H1 (cell line): ENCODE data around the gene EIF3B. TPM values are rescaled to one million over a fixed set of nuclear protein-coding genes. Genes with fewer than 3 reads are reported as not detected.

Source experiments
- CTCF ChIA-PET: fragments of 300-600 bp; sonication (Branson Sonifier 250); formaldehyde crosslinking; loops from one replicate; lab custom pipeline; 2021; ENCODE audit not compliant: partially characterized antibody; lab: Charles Lee
- POLR2A ChIA-PET: fragments of 300-600 bp; sonication (Branson Sonifier 250); formaldehyde crosslinking; loops from one replicate; lab custom pipeline; 2021; ENCODE audit warnings: inconsistent platforms; ENCODE audit not compliant: partially characterized antibody; lab: Charles Lee
- DNase-seq, 2 experiments: peaks; one replicate each; pipeline versions ENCODE4 v3.0.0 to v3.0.0-alpha.2; 2010 to 2022; ENCODE audit warnings: low spot score in 2 of 2, low read depth in 1 of 2, mixed read lengths in 1 of 2
- FAIRE-seq: peaks from 2 replicates; lab custom pipeline; 2011; peaks lifted over from hg19 to GRCh38; lab: Jason Lieb, UNC
- H2AFZ ChIP-seq: 2 replicates; pipeline ENCODE4 v1.8.1; 2012; ENCODE audit warnings: low read length, inconsistent platforms
- H2AK5ac ChIP-seq: 2 replicates; pipeline ENCODE4 v1.6.1; 2013; ENCODE audit warnings: low read depth, low read length
- H2BK120ac ChIP-seq: replicated peaks from 2 replicates; pipeline ENCODE3; 2013; ENCODE audit warnings: low read depth, low read length, inconsistent platforms
- H2BK12ac ChIP-seq: 2 replicates; pipeline ENCODE4 v1.6.1; 2013; ENCODE audit warnings: low read depth, low read length
- H2BK15ac ChIP-seq: 2 replicates; pipeline ENCODE4 v1.6.1; 2013; ENCODE audit warnings: low read length
- H2BK20ac ChIP-seq: 2 replicates; pipeline ENCODE4 v1.6.1; 2013; ENCODE audit warnings: low read length
- H2BK5ac ChIP-seq: 2 replicates; pipeline ENCODE4 v1.6.1; 2013; ENCODE audit warnings: low read depth, low read length
- H3K14ac ChIP-seq: 2 replicates; pipeline ENCODE4 v1.6.1; 2013; ENCODE audit warnings: inconsistent platforms; ENCODE audit not compliant: insufficient read length
- H3K18ac ChIP-seq: 2 replicates; pipeline ENCODE4 v1.6.1; 2013; ENCODE audit warnings: low read length; ENCODE audit errors: extremely low read depth
- H3K23ac ChIP-seq: 2 replicates; pipeline ENCODE4 v1.6.1; 2013; ENCODE audit warnings: inconsistent platforms; ENCODE audit not compliant: insufficient read length
- H3K23me2 ChIP-seq: 2 replicates; pipeline ENCODE4 v1.6.1; 2013; ENCODE audit warnings: low read depth, low read length
- H3K27ac ChIP-seq: 2 replicates; pipeline ENCODE4 v1.6.1; 2011; ENCODE audit warnings: low read depth, low read length, inconsistent platforms
- H3K27me3 ChIP-seq, 4 experiments: replicated peaks in 1 of 4; 1 replicate in 1 of 4; 2 replicates in 3 of 4; pipeline versions ENCODE4 v1.6.1 to v1.8.1; 2011 to 2013; ENCODE audit warnings: low read length in 3 of 4, mild to moderate bottlenecking in 3 of 4, inconsistent platforms in 2 of 4, mixed read lengths in 2 of 4, moderate library complexity in 1 of 4; ENCODE audit not compliant: control insufficient read depth in 3 of 4, insufficient read depth in 3 of 4; ENCODE audit errors: extremely low read depth in 1 of 4
- H3K36me3 ChIP-seq, 4 experiments: 2 replicates each; pipeline versions ENCODE4 v1.6.1 to v1.8.1; 2011 to 2013; ENCODE audit warnings: mild to moderate bottlenecking in 4 of 4, low read length in 3 of 4, moderate library complexity in 2 of 4, control low read depth in 1 of 4, inconsistent platforms in 1 of 4; ENCODE audit not compliant: insufficient read depth in 4 of 4, control insufficient read depth in 2 of 4
- H3K4ac ChIP-seq: replicated peaks from 2 replicates; pipeline ENCODE3; 2013; ENCODE audit warnings: low read length, low read depth, mixed read lengths, inconsistent platforms; ENCODE audit not compliant: insufficient read length
- H3K4me1 ChIP-seq, 4 experiments: replicated peaks in 1 of 4; 1 replicate in 1 of 4; 2 replicates in 3 of 4; pipeline versions ENCODE4 v1.6.1 to v1.8.1; 2011 to 2013; ENCODE audit warnings: low read length in 3 of 4, inconsistent platforms in 2 of 4, mixed read lengths in 1 of 4; ENCODE audit not compliant: insufficient read depth in 4 of 4, control insufficient read depth in 3 of 4
- H3K4me2 ChIP-seq, 2 experiments: 2 replicates each; pipeline versions ENCODE4 v1.6.1 to v1.8.1; 2011 to 2013; ENCODE audit warnings: low read depth in 2 of 2, low read length in 2 of 2, control low read depth in 1 of 2, inconsistent platforms in 1 of 2, mild to moderate bottlenecking in 1 of 2; ENCODE audit not compliant: insufficient read depth in 1 of 2
- H3K4me3 ChIP-seq, 4 experiments: fragments of 200-600, 300-600 bp in 1 of 4; sonication (generic), shearing (Covaris generic), sonication (Bioruptor Twin) in 1 of 4; 2 replicates each; pipeline versions ENCODE4 v1.5.1 to v1.8.1; 2011 to 2016; ENCODE audit warnings: low read length in 4 of 4, low read depth in 3 of 4, control low read depth in 2 of 4, inconsistent platforms in 2 of 4, mild to moderate bottlenecking in 2 of 4, mixed read lengths in 1 of 4, moderate library complexity in 1 of 4; ENCODE audit not compliant: insufficient read depth in 2 of 4; ENCODE audit errors: extremely low read depth in 1 of 4
- H3K56ac ChIP-seq: replicated peaks from 2 replicates; pipeline ENCODE3; 2013; ENCODE audit warnings: low read depth, mild to moderate bottlenecking, mixed read lengths, low read length, inconsistent platforms; ENCODE audit not compliant: insufficient read length
- H3K79me1 ChIP-seq: 2 replicates; pipeline ENCODE4 v1.6.1; 2013; ENCODE audit warnings: low read depth, low read length, control low read depth
- H3K79me2 ChIP-seq, 2 experiments: 2 replicates each; pipeline versions ENCODE4 v1.6.1 to v1.8.1; 2012 to 2013; ENCODE audit warnings: low read length in 2 of 2, mild to moderate bottlenecking in 2 of 2, inconsistent platforms in 1 of 2; ENCODE audit not compliant: insufficient read depth in 2 of 2, control insufficient read depth in 1 of 2
- H3K9ac ChIP-seq, 4 experiments: replicated peaks in 1 of 4; 1 replicate in 1 of 4; 2 replicates in 3 of 4; pipeline versions ENCODE4 v1.6.1 to v1.8.1; 2011 to 2013; ENCODE audit warnings: low read depth in 3 of 4, low read length in 3 of 4, control low read depth in 2 of 4, mild to moderate bottlenecking in 2 of 4, moderate library complexity in 2 of 4, inconsistent platforms in 1 of 4; ENCODE audit errors: extremely low read depth in 1 of 4
- H3K9me3 ChIP-seq, 2 experiments: 2 replicates each; pipeline versions ENCODE4 v1.6.1 to v1.8.1; 2012 to 2013; ENCODE audit warnings: mild to moderate bottlenecking in 2 of 2, moderate library complexity in 2 of 2, control low read depth in 1 of 2, inconsistent platforms in 1 of 2, low read depth in 1 of 2, low read length in 1 of 2, mixed read lengths in 1 of 2; ENCODE audit not compliant: insufficient read depth in 2 of 2
- H4K20me1 ChIP-seq, 2 experiments: replicated peaks in 1 of 2; 2 replicates each; pipeline versions ENCODE3 to v1.8.1; 2011 to 2013; ENCODE audit warnings: inconsistent platforms in 2 of 2, low read length in 2 of 2, mild to moderate bottlenecking in 1 of 2; ENCODE audit not compliant: insufficient read depth in 2 of 2, control insufficient read depth in 1 of 2
- H4K5ac ChIP-seq: 2 replicates; pipeline ENCODE4 v1.6.1; 2013; ENCODE audit warnings: low read length, low read depth, mixed read lengths, inconsistent platforms; ENCODE audit not compliant: insufficient read length
- H4K8ac ChIP-seq: 2 replicates; pipeline ENCODE4 v1.8.0; 2013; ENCODE audit warnings: mild to moderate bottlenecking, moderate library complexity, low read length, inconsistent platforms; ENCODE audit not compliant: insufficient read depth; ENCODE audit errors: extremely low read depth
- H4K91ac ChIP-seq: replicated peaks from 2 replicates; pipeline ENCODE3; 2013; ENCODE audit warnings: low read length, mixed read lengths, inconsistent platforms; ENCODE audit not compliant: insufficient read length
- CBX8 ChIP-seq: fragments of 300-800, 300-1000 bp; sonication (generic); IDR thresholded peaks from 2 replicates; pipeline ENCODE4 v1.7.1; 2016; ENCODE audit warnings: low read depth, low read length, borderline replicate concordance
- EZH2 ChIP-seq: fragments of 200-600 bp; sonication (generic); IDR thresholded peaks from 2 replicates; pipeline ENCODE4 v1.7.1; 2012; ENCODE audit warnings: low read depth, mild to moderate bottlenecking, moderate library complexity, low read length, inconsistent platforms; ENCODE audit not compliant: severe bottlenecking
- MAFK ChIP-seq: IDR thresholded peaks from 2 replicates; pipeline ENCODE4 v1.6.1; 2012; ENCODE audit warnings: low read depth, mild to moderate bottlenecking, improper control_type of control experiment, low read length
- NANOG ChIP-seq: IDR thresholded peaks from 2 replicates; pipeline ENCODE4 v1.6.1; 2011; ENCODE audit warnings: low read length, low read depth, mild to moderate bottlenecking, inconsistent platforms; ENCODE audit not compliant: insufficient read depth, poor library complexity, severe bottlenecking
- NRF1 ChIP-seq: IDR thresholded peaks from 2 replicates; pipeline ENCODE4 v1.6.1; 2011; ENCODE audit warnings: mild to moderate bottlenecking, low read depth, low read length, improper control_type of control experiment
- POLR2A ChIP-seq, 2 experiments: IDR thresholded peaks; 1 replicate in 1 of 2; 2 replicates in 1 of 2; pipeline ENCODE4 v1.6.1; 2011; ENCODE audit warnings: low read depth in 2 of 2, low read length in 2 of 2, mild to moderate bottlenecking in 2 of 2; ENCODE audit errors: control extremely low read depth in 1 of 2
- RFX5 ChIP-seq: IDR thresholded peaks from 2 replicates; pipeline ENCODE4 v1.6.1; 2011; ENCODE audit warnings: low read depth, low read length, improper control_type of control experiment, borderline replicate concordance
- TAF7 ChIP-seq: optimal IDR thresholded peaks from 2 replicates; pipeline ENCODE3; 2011; ENCODE audit warnings: low read depth, mild to moderate bottlenecking, inconsistent platforms, low read length, moderate library complexity, borderline replicate concordance
- WGBS, 2 experiments: shearing (Covaris generic) in 1 of 2; methylation state at CpG; one replicate each; pipeline versions ENCODE4 v1.1.6 to v1.1.7; 2013 to 2015; ENCODE audit warnings: low lambda C conversion rate in 2 of 2, mixed read lengths in 2 of 2, inconsistent platforms in 1 of 2, low coverage in 1 of 2, missing lambda C conversion rate in 1 of 2; ENCODE audit not compliant: insufficient replicate concordance in 2 of 2, insufficient coverage in 1 of 2, insufficient read length in 1 of 2; ENCODE audit errors: extremely low coverage in 1 of 2, missing lambda C conversion rate in 1 of 2; 5-methylcytosine and 5-hydroxymethylcytosine counted together
- polyA plus RNA-seq, 7 experiments: library from polyadenylated mRNA; depleted of rRNA in 3 of 7; stranded (reverse) in 5 of 7; unstranded in 2 of 7; fragments of >200 nt in 5 of 7; fragments of 200-250 nt in 2 of 7; gene quantifications; 1 replicate in 5 of 7; 2 replicates in 1 of 7; 4 replicates in 1 of 7; pipeline versions ENCODE4 v1.2.1 to v1.2.3, GENCODE V29; 2011 to 2013; ENCODE audit warnings: missing spikeins in 2 of 7, mixed read lengths in 2 of 7
- total RNA-seq: library from RNA; stranded (reverse); fragmentation: NEBNext Ultra II Directional; extraction: Animal tissue kit (Norgen Biotek cat#: 25700); gene quantifications from 2 replicates; pipeline ENCODE4 v1.2.1, GENCODE V29; 2021
- TF ChIP-seq, protein P1 (sequence below): IDR thresholded peaks from 2 replicates; pipeline ENCODE4 v1.6.1; 2012; ENCODE audit warnings: inconsistent platforms
- TF ChIP-seq, protein P2 (sequence below), 3 experiments: IDR thresholded peaks; 1 replicate in 2 of 3; 2 replicates in 1 of 3; pipeline versions ENCODE4 v1.5.1 to v1.6.1; 2011; ENCODE audit warnings: low read length in 3 of 3, mild to moderate bottlenecking in 3 of 3, inconsistent platforms in 2 of 3, low read depth in 1 of 3, moderate library complexity in 1 of 3; ENCODE audit not compliant: insufficient read depth in 1 of 3; ENCODE audit errors: control extremely low read depth in 1 of 3

The EIF3B gene
- total and polyA plus RNA-seq, 2 of the 8 experiments (the other 6 are each of a cell fraction or from before 2014, with no cell fraction given): 167 to 316 TPM

DNA sequence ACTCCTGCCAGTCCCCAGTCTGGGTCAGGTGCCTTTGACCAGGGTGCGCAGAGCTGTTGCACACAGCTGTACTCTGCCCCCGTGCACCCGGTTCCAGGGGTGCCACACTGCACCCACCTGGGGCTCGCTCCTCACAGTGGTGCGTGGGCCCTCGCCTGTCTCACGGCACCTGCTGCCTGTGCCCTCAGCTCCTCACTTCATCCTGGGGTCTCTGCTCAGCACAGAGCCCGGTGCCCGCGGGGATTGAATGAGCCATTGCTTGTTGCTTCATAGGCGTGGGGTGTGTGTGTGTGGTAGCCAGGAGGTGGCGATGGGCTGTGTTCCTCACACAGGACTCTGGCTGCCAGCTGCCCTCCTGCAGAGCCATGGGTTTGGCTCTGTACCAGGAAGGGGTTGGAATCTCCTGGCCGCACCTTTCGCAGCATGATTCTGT is 18.5 kb downstream of the EIF3B start:
- Histone ChIP-seq H2BK5ac (no peak overlapping the region), H3K9me3 (no peaks in the 10 kb centered on the region), H3K9ac (no peak overlapping the region), H3K14ac (no peak overlapping the region), H3K79me1 (peaks cover 12% of the 10 kb centered on the region), H3K23me2 (no peaks in the 10 kb centered on the region), H2BK20ac (no peak overlapping the region), H4K20me1 (peaks cover 16 to 32% of the 10 kb centered on the region in 2 experiments), H2AFZ (no peak overlapping the region), H3K79me2 (peaks cover 0 to 46% of the 10 kb centered on the region in 2 experiments; a peak in 2 of 4 replicates), H3K27me3 (no peaks in the 10 kb centered on the region; a peak in 1 of 7 replicates), H3K27ac (no peak overlapping the region), H3K4me3 (no peak overlapping the region), H4K8ac (no peak overlapping the region), H3K56ac (no peak overlapping the region), H2BK12ac (no peak overlapping the region), H4K5ac (no peak overlapping the region), H2BK120ac (no peak overlapping the region), H3K18ac (no peak overlapping the region), H3K4me1 (no peaks in the 10 kb centered on the region), H2AK5ac (no peak overlapping the region), H3K4ac (no peak overlapping the region), H3K23ac (no peak overlapping the region), H3K4me2 (no peak overlapping the region), H2BK15ac (no peak overlapping the region), H4K91ac (no peak overlapping the region), H3K36me3 (peaks cover 73 to 91% (median 86%) of the 10 kb centered on the region in 4 experiments)
- FAIRE-seq (no peak), DNase-seq (no peak)
- 92% methylated on average over 14 of the region's 14 CpGs; no CpG with 5 or more reads in 1 of the 2 experiments for WGBS, 2 experiments
- CTCF ChIA-PET: interaction anchor here (1.4 to 4.9 kb wide), 2 partner anchors 9 to 96 kb away, joined by 3 to 34 read pairs; no protein-coding TSS in a partner anchor
- POLR2A ChIA-PET: interaction anchor here (0.7 to 12.3 kb wide), 6 partner anchors 10 to 122 kb away, joined by 3 to 69 read pairs (median 5); partner anchors contain the start of gene EIF3B
- no peak for TF ChIP-seq EZH2
- no peak for TF ChIP-seq MAFK
- TF ChIP-seq NANOG: no peak
- TF ChIP-seq NRF1: no peak
- no peak for TF ChIP-seq TAF7
- TF ChIP-seq, protein P1, sequence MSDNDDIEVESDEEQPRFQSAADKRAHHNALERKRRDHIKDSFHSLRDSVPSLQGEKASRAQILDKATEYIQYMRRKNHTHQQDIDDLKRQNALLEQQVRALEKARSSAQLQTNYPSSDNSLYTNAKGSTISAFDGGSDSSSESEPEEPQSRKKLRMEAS: no peak
- TF ChIP-seq CBX8: no peak
- peak in 1 of 2 experiments; percentile 8; a peak in 1 of 3 replicates for TF ChIP-seq POLR2A (IDR thresholded peaks at IDR 0.05; ENCODE audit: control extremely low read depth in 1 of 2, low read depth in 2 of 2, low read length in 2 of 2)
- TF ChIP-seq, protein P2, sequence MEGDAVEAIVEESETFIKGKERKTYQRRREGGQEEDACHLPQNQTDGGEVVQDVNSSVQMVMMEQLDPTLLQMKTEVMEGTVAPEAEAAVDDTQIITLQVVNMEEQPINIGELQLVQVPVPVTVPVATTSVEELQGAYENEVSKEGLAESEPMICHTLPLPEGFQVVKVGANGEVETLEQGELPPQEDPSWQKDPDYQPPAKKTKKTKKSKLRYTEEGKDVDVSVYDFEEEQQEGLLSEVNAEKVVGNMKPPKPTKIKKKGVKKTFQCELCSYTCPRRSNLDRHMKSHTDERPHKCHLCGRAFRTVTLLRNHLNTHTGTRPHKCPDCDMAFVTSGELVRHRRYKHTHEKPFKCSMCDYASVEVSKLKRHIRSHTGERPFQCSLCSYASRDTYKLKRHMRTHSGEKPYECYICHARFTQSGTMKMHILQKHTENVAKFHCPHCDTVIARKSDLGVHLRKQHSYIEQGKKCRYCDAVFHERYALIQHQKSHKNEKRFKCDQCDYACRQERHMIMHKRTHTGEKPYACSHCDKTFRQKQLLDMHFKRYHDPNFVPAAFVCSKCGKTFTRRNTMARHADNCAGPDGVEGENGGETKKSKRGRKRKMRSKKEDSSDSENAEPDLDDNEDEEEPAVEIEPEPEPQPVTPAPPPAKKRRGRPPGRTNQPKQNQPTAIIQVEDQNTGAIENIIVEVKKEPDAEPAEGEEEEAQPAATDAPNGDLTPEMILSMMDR (IDR thresholded peaks at IDR 0.05; ENCODE audit: control extremely low read depth in 1 of 3, insufficient read depth in 1 of 3, low read depth in 1 of 3, low read length in 3 of 3): peak in 1 of 3 experiments; percentile 6; a peak in 1 of 4 replicates
- TF ChIP-seq RFX5: no peak
